CD4-positive, alpha-beta memory T cell (primary cell): ENCODE measurements around the gene ATG9B. TPM values are rescaled to one million over a fixed set of nuclear protein-coding genes. Genes with fewer than 3 reads are reported as not detected.

Source experiments
- CTCF ChIA-PET: fragments of 350-600 bp; sonication (Branson Sonifier 250); formaldehyde crosslinking; loops from one replicate; lab custom pipeline; 2021; ENCODE audit warnings: inconsistent platforms; ENCODE audit not compliant: partially characterized antibody; lab: Charles Lee
- POLR2A ChIA-PET: fragments of 350-600 bp; sonication (Branson Sonifier 250); formaldehyde crosslinking; loops from one replicate; lab custom pipeline; 2021; ENCODE audit not compliant: partially characterized antibody; lab: Charles Lee
- DNase-seq, 5 donors: peaks; one replicate each; pipeline versions ENCODE4 v3.0.0 to v3.0.0-alpha.2; 2020 to 2022; ENCODE audit warnings: mixed read lengths in 1 of 5
- H3K27ac ChIP-seq: one replicate; pipeline ENCODE4 v1.7.0; 2013; ENCODE audit warnings: low read depth, low read length
- H3K27me3 ChIP-seq: 2 replicates; pipeline ENCODE4 v1.7.0; 2013; ENCODE audit warnings: mild to moderate bottlenecking, low read length, moderate library complexity; ENCODE audit not compliant: insufficient read depth
- H3K36me3 ChIP-seq: 2 replicates; pipeline ENCODE4 v1.7.0; 2013; ENCODE audit warnings: mild to moderate bottlenecking, low read length, moderate library complexity; ENCODE audit not compliant: insufficient read depth
- H3K4me1 ChIP-seq: 2 replicates; pipeline ENCODE4 v1.7.0; 2013; ENCODE audit warnings: mild to moderate bottlenecking, low read length, moderate library complexity; ENCODE audit not compliant: insufficient read depth
- H3K4me3 ChIP-seq, 2 donors: one replicate each; pipeline ENCODE4 v1.7.0; 2013; ENCODE audit warnings: low read length in 2 of 2, mild to moderate bottlenecking in 1 of 2
- H3K9me3 ChIP-seq, 2 donors: one replicate each; pipeline ENCODE4 v1.7.0; 2013; ENCODE audit warnings: low read length in 2 of 2, control low read depth in 1 of 2; ENCODE audit not compliant: control insufficient read depth in 1 of 2
- H3K27ac Mint-ChIP-seq, 7 donors: one replicate each; pipeline ENCODE4 v1.8.0; 2020 to 2021; ENCODE audit warnings: mixed read lengths in 7 of 7, mild to moderate bottlenecking in 6 of 7, inconsistent platforms in 3 of 7, moderate library complexity in 3 of 7
- H3K27me3 Mint-ChIP-seq, 2 donors: one replicate each; pipeline ENCODE4 v1.8.0; 2020 to 2021; ENCODE audit warnings: mixed read lengths in 2 of 2
- H3K36me3 Mint-ChIP-seq, 2 donors: one replicate each; pipeline ENCODE4 v1.8.0; 2020 to 2021; ENCODE audit warnings: mixed read lengths in 2 of 2, inconsistent platforms in 1 of 2, mild to moderate bottlenecking in 1 of 2
- H3K4me1 Mint-ChIP-seq, 4 donors: one replicate each; pipeline ENCODE4 v1.8.0; 2020 to 2021; ENCODE audit warnings: mixed read lengths in 4 of 4, mild to moderate bottlenecking in 1 of 4
- H3K4me3 Mint-ChIP-seq, 8 donors: one replicate each; pipeline ENCODE4 v1.8.0; 2020 to 2021; ENCODE audit warnings: mixed read lengths in 8 of 8, mild to moderate bottlenecking in 7 of 8, moderate library complexity in 6 of 8, inconsistent platforms in 3 of 8
- H3K9me3 Mint-ChIP-seq, 8 donors: one replicate each; pipeline ENCODE4 v1.8.0; 2020 to 2021; ENCODE audit warnings: mixed read lengths in 8 of 8, mild to moderate bottlenecking in 5 of 8, inconsistent platforms in 3 of 8, moderate library complexity in 1 of 8
- intact Hi-C: fragments of 100-400 bp; cut with micrococcal nuclease; formaldehyde crosslinking; loops from one replicate; pipeline ENCODE4 v1.15.1; 2023
- polyA plus RNA-seq, 2 donors: library from polyadenylated mRNA; unstranded; fragments of 300-500 nt; fragmentation: Illumina TruSeq; gene quantifications; one replicate each; pipeline ENCODE4 v1.2.3, GENCODE V29; 2021
- total RNA-seq, 2 experiments: library from RNA; stranded (reverse); gene quantifications; one replicate each; pipeline ENCODE4 v1.2.3, GENCODE V29; 2021

The ATG9B gene
- total and polyA plus RNA-seq, 4 experiments from 2014 or later = 16.9 to 36.6 (median 29.6) TPM

GRCh38 chr7:151035026-151035717, 10.9 kb upstream of the ATG9B start:
- Mint-ChIP-seq H3K4me3 (no peak overlapping the region), H3K27me3 (no peaks in the 10 kb centered on the region), H3K36me3 (peaks cover 12 to 28% of the 10 kb centered on the region in 2 donors), H3K4me1 (peaks cover 2 to 16% (median 12%) of the 10 kb centered on the region in 4 donors), H3K9me3 (peaks cover 0 to 2% (median 0%) of the 10 kb centered on the region in 8 donors), H3K27ac (no peak overlapping the region)
- ChIA-PET CTCF (no interaction called here), POLR2A (interaction anchor here (0.8 to 1.0 kb wide), 2 partner anchors 17 to 159 kb away, joined by 3 read pairs; no protein-coding TSS in a partner anchor)
- intact Hi-C loops = no loop called here
- Histone ChIP-seq H3K4me1 (peaks cover 13% of the 10 kb centered on the region), H3K27me3 (no peaks in the 10 kb centered on the region), H3K36me3 (peaks cover 38% of the 10 kb centered on the region), H3K9me3 (no peaks in the 10 kb centered on the region), H3K27ac (no peak overlapping the region), H3K4me3 (no peak overlapping the region)
- no peak for DNase-seq

GRCh38 chr7:151034312-151035025, 10.2 kb upstream of the ATG9B start:
- Mint-ChIP-seq H3K36me3 (peaks cover 12 to 28% of the 10 kb centered on the region in 2 donors), H3K27me3 (no peaks in the 10 kb centered on the region), H3K9me3 (no peaks in the 10 kb centered on the region), H3K4me1 (peaks cover 2 to 15% (median 10%) of the 10 kb centered on the region in 4 donors), H3K4me3 (no peak overlapping the region), H3K27ac (no peak overlapping the region)
- DNase-seq = no peak
- no peak overlapping the region for H3K4me3 ChIP-seq
- H3K27me3 ChIP-seq = no peaks in the 10 kb centered on the region
- peaks cover 38% of the 10 kb centered on the region for H3K36me3 ChIP-seq
- ChIA-PET POLR2A (interaction anchor here (0.8 to 1.1 kb wide), 2 partner anchors 16 to 21 kb away, joined by 3 read pairs; no protein-coding TSS in a partner anchor), CTCF (no interaction called here)
- no peak overlapping the region for H3K27ac ChIP-seq
- peaks cover 15% of the 10 kb centered on the region for H3K4me1 ChIP-seq
- no peaks in the 10 kb centered on the region for H3K9me3 ChIP-seq
- intact Hi-C loops = no loop called here

GRCh38 chr7:151033864-151034249, 9.6 kb upstream of the ATG9B start:
- ChIA-PET POLR2A (interaction anchor here (1.1 to 1.2 kb wide), 2 partner anchors 20 to 25 kb away, joined by 3 read pairs; no protein-coding TSS in a partner anchor), CTCF (interaction anchor here (3.2 kb wide), 1 partner anchor 15 kb away, joined by 14 read pairs; no protein-coding TSS in a partner anchor)
- peaks cover 38% of the 10 kb centered on the region for H3K36me3 ChIP-seq
- no peak for DNase-seq
- peaks cover 15% of the 10 kb centered on the region for H3K4me1 ChIP-seq
- Mint-ChIP-seq H3K4me1 (peaks cover 4 to 15% (median 10%) of the 10 kb centered on the region in 4 donors), H3K9me3 (no peaks in the 10 kb centered on the region), H3K36me3 (peaks cover 12 to 26% of the 10 kb centered on the region in 2 donors), H3K27me3 (no peaks in the 10 kb centered on the region), H3K4me3 (no peak overlapping the region), H3K27ac (no peak overlapping the region)
- intact Hi-C loops = no loop called here
- H3K27me3 ChIP-seq = no peaks in the 10 kb centered on the region
- H3K27ac ChIP-seq = no peak overlapping the region
- no peaks in the 10 kb centered on the region for H3K9me3 ChIP-seq
- H3K4me3 ChIP-seq = no peak overlapping the region

GRCh38 chr7:151032936-151033863, 8.9 kb upstream of the ATG9B start:
- Histone ChIP-seq H3K27me3 (no peaks in the 10 kb centered on the region), H3K27ac (no peak overlapping the region), H3K36me3 (peaks cover 38% of the 10 kb centered on the region), H3K4me3 (no peak overlapping the region), H3K9me3 (no peaks in the 10 kb centered on the region), H3K4me1 (peaks cover 14% of the 10 kb centered on the region)
- intact Hi-C loops = no loop called here
- Mint-ChIP-seq H3K4me3 (peak overlapping the region in 1 of 8 donors; percentile 48), H3K27me3 (no peaks in the 10 kb centered on the region), H3K9me3 (no peaks in the 10 kb centered on the region), H3K4me1 (peaks cover 7 to 19% (median 14%) of the 10 kb centered on the region in 4 donors), H3K27ac (peak overlapping the region in 1 of 7 donors; percentile 18), H3K36me3 (peaks cover 12 to 32% of the 10 kb centered on the region in 2 donors)
- POLR2A ChIA-PET = interaction anchor here (1.1 to 1.2 kb wide), 2 partner anchors 19 to 25 kb away, joined by 3 read pairs; no protein-coding TSS in a partner anchor
- CTCF ChIA-PET = interaction anchor here (3.2 kb wide), 1 partner anchor 15 kb away, joined by 14 read pairs; no protein-coding TSS in a partner anchor
- DNase-seq = no peak

GRCh38 chr7:151031011-151031410, 6.7 kb upstream of the ATG9B start:
- Histone ChIP-seq H3K27ac (no peak overlapping the region), H3K4me1 (peaks cover 21% of the 10 kb centered on the region), H3K36me3 (peaks cover 31% of the 10 kb centered on the region), H3K4me3 (no peak overlapping the region), H3K27me3 (no peaks in the 10 kb centered on the region), H3K9me3 (no peaks in the 10 kb centered on the region)
- peak overlapping the region in 1 of 7 donors; percentile 18 for H3K27ac Mint-ChIP-seq
- no peak for DNase-seq
- intact Hi-C loops = no loop called here
- H3K36me3 Mint-ChIP-seq = peaks cover 6 to 24% of the 10 kb centered on the region in 2 donors
- H3K4me3 Mint-ChIP-seq = peak overlapping the region in 1 of 8 donors; percentile 32
- ChIA-PET POLR2A (interaction anchor here (0.9 kb wide), 1 partner anchor 26 kb away, joined by 3 read pairs; no protein-coding TSS in a partner anchor), CTCF (interaction anchor here (0.7 to 3.2 kb wide), 4 partner anchors 12 to 81 kb away, joined by 3 to 14 read pairs (median 4); no protein-coding TSS in a partner anchor)
- H3K27me3 Mint-ChIP-seq = no peaks in the 10 kb centered on the region
- no peaks in the 10 kb centered on the region for H3K9me3 Mint-ChIP-seq
- H3K4me1 Mint-ChIP-seq = peaks cover 13 to 28% (median 21%) of the 10 kb centered on the region in 4 donors

GRCh38 chr7:151028948-151029501, 4.7 kb upstream of the ATG9B start:
- intact Hi-C loops = loop anchor here (1.0 kb wide), 6 partner anchors 11 to 624 kb away; partner anchors contain the start of gene TMUB1
- H3K9me3 ChIP-seq = no peaks in the 10 kb centered on the region
- Mint-ChIP-seq H3K9me3 (no peaks in the 10 kb centered on the region), H3K4me1 (peaks cover 13 to 28% (median 21%) of the 10 kb centered on the region in 4 donors), H3K4me3 (peak overlapping the region; percentile 92 to 97 (median 95)), H3K36me3 (peaks cover 6 to 18% of the 10 kb centered on the region in 2 donors), H3K27me3 (no peaks in the 10 kb centered on the region), H3K27ac (peak overlapping the region; percentile 99 to 100 (median 99))
- ChIA-PET POLR2A (interaction anchor here (0.9 to 2.8 kb wide), 16 partner anchors 16 to 312 kb away, joined by 3 to 182 read pairs (median 5); partner anchors contain the start of genes ASIC3, CDK5, FASTK and NUB1), CTCF (interaction anchor here (0.7 to 4.4 kb wide), 15 partner anchors 9 to 152 kb away, joined by 3 to 44 read pairs (median 6); partner anchors contain the start of gene TMUB1)
- H3K4me1 ChIP-seq = peaks cover 21% of the 10 kb centered on the region
- peaks cover 16% of the 10 kb centered on the region for H3K36me3 ChIP-seq
- no peak for DNase-seq
- peak overlapping the region; percentile 84 to 88 for H3K4me3 ChIP-seq
- peak overlapping the region; percentile 88 for H3K27ac ChIP-seq
- H3K27me3 ChIP-seq = no peaks in the 10 kb centered on the region
